ENCODE data around the gene POLE. TPM values are rescaled to one million over a fixed set of nuclear protein-coding genes. Genes with fewer than 3 reads are reported as not detected.
A peak's percentile ranks its signal among the peaks of the same experiment; 100 is the strongest.

The POLE gene
- total and polyA plus RNA-seq, 9 of the 15 experiments (the other 6 are each of a cell fraction or from before 2014, with no cell fraction given) = 2.4 to 154 (median 49.6) TPM

DNA sequence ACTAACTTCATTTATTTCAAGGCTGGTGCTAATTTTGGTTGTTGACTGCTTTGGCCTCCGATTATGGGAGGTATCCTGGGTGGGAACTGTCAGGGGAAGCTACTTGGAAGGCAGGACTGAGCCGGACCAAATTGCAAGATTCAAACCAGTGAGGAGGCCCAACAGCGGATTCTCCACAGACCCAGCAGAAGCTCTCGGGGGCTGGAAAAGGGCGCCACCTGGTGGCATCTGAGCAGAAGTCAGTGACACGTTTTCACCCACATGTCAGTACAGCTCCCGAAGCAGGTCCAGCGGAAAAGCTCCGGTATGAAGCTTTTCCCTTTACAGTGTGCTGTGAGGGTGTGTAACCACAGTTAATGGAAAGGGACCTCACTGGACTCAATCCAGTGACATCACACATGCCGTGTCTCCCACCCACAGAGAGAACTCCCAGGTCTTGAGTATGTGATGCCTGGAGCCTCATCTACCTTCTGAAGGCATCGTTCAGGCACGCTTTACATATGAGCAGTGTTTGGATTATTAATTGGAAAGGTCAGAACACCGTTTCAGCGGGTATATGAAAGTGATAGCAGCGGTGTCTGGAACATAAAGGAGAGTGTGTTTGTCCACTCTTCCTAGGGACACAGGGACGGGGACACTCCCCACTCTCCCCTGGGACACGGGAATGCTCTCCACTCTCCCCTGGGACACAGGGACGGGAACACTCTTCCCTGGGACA is 72.1 kb downstream of the POLE start (continued):
- TF ChIP-seq, protein P1, sequence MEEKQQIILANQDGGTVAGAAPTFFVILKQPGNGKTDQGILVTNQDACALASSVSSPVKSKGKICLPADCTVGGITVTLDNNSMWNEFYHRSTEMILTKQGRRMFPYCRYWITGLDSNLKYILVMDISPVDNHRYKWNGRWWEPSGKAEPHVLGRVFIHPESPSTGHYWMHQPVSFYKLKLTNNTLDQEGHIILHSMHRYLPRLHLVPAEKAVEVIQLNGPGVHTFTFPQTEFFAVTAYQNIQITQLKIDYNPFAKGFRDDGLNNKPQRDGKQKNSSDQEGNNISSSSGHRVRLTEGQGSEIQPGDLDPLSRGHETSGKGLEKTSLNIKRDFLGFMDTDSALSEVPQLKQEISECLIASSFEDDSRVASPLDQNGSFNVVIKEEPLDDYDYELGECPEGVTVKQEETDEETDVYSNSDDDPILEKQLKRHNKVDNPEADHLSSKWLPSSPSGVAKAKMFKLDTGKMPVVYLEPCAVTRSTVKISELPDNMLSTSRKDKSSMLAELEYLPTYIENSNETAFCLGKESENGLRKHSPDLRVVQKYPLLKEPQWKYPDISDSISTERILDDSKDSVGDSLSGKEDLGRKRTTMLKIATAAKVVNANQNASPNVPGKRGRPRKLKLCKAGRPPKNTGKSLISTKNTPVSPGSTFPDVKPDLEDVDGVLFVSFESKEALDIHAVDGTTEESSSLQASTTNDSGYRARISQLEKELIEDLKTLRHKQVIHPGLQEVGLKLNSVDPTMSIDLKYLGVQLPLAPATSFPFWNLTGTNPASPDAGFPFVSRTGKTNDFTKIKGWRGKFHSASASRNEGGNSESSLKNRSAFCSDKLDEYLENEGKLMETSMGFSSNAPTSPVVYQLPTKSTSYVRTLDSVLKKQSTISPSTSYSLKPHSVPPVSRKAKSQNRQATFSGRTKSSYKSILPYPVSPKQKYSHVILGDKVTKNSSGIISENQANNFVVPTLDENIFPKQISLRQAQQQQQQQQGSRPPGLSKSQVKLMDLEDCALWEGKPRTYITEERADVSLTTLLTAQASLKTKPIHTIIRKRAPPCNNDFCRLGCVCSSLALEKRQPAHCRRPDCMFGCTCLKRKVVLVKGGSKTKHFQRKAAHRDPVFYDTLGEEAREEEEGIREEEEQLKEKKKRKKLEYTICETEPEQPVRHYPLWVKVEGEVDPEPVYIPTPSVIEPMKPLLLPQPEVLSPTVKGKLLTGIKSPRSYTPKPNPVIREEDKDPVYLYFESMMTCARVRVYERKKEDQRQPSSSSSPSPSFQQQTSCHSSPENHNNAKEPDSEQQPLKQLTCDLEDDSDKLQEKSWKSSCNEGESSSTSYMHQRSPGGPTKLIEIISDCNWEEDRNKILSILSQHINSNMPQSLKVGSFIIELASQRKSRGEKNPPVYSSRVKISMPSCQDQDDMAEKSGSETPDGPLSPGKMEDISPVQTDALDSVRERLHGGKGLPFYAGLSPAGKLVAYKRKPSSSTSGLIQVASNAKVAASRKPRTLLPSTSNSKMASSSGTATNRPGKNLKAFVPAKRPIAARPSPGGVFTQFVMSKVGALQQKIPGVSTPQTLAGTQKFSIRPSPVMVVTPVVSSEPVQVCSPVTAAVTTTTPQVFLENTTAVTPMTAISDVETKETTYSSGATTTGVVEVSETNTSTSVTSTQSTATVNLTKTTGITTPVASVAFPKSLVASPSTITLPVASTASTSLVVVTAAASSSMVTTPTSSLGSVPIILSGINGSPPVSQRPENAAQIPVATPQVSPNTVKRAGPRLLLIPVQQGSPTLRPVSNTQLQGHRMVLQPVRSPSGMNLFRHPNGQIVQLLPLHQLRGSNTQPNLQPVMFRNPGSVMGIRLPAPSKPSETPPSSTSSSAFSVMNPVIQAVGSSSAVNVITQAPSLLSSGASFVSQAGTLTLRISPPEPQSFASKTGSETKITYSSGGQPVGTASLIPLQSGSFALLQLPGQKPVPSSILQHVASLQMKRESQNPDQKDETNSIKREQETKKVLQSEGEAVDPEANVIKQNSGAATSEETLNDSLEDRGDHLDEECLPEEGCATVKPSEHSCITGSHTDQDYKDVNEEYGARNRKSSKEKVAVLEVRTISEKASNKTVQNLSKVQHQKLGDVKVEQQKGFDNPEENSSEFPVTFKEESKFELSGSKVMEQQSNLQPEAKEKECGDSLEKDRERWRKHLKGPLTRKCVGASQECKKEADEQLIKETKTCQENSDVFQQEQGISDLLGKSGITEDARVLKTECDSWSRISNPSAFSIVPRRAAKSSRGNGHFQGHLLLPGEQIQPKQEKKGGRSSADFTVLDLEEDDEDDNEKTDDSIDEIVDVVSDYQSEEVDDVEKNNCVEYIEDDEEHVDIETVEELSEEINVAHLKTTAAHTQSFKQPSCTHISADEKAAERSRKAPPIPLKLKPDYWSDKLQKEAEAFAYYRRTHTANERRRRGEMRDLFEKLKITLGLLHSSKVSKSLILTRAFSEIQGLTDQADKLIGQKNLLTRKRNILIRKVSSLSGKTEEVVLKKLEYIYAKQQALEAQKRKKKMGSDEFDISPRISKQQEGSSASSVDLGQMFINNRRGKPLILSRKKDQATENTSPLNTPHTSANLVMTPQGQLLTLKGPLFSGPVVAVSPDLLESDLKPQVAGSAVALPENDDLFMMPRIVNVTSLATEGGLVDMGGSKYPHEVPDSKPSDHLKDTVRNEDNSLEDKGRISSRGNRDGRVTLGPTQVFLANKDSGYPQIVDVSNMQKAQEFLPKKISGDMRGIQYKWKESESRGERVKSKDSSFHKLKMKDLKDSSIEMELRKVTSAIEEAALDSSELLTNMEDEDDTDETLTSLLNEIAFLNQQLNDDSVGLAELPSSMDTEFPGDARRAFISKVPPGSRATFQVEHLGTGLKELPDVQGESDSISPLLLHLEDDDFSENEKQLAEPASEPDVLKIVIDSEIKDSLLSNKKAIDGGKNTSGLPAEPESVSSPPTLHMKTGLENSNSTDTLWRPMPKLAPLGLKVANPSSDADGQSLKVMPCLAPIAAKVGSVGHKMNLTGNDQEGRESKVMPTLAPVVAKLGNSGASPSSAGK (IDR thresholded peaks at IDR 0.05) = peak; percentile 70
- TF ChIP-seq SMC3 (conservative IDR thresholded peaks at IDR 0.05; ENCODE audit: insufficient read depth, low read depth, low read length) (peak; percentile 87), ZNF778 (CRISPR knock-in tag; IDR thresholded peaks at IDR 0.05) (no peak), CREM (IDR thresholded peaks at IDR 0.05; ENCODE audit: low read depth) (peak; percentile 60; the same call in 1 of the 2 replicates), HSF4 (CRISPR knock-in tag; IDR thresholded peaks at IDR 0.05; ENCODE audit: borderline replicate concordance) (no peak), RAD21 (CRISPR knock-in tag; conservative IDR thresholded peaks at IDR 0.05 in 1 of 2, IDR thresholded peaks at IDR 0.05 in 1 of 2) (peak; percentile 69 to 94)
- TF ChIP-seq, protein P2, sequence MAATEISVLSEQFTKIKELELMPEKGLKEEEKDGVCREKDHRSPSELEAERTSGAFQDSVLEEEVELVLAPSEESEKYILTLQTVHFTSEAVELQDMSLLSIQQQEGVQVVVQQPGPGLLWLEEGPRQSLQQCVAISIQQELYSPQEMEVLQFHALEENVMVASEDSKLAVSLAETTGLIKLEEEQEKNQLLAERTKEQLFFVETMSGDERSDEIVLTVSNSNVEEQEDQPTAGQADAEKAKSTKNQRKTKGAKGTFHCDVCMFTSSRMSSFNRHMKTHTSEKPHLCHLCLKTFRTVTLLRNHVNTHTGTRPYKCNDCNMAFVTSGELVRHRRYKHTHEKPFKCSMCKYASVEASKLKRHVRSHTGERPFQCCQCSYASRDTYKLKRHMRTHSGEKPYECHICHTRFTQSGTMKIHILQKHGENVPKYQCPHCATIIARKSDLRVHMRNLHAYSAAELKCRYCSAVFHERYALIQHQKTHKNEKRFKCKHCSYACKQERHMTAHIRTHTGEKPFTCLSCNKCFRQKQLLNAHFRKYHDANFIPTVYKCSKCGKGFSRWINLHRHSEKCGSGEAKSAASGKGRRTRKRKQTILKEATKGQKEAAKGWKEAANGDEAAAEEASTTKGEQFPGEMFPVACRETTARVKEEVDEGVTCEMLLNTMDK (IDR thresholded peaks at IDR 0.05; ENCODE audit: borderline replicate concordance, insufficient read depth, low read depth, low read length, poor library complexity, severe bottlenecking) = peak; percentile 64
- TF ChIP-seq, protein P3, sequence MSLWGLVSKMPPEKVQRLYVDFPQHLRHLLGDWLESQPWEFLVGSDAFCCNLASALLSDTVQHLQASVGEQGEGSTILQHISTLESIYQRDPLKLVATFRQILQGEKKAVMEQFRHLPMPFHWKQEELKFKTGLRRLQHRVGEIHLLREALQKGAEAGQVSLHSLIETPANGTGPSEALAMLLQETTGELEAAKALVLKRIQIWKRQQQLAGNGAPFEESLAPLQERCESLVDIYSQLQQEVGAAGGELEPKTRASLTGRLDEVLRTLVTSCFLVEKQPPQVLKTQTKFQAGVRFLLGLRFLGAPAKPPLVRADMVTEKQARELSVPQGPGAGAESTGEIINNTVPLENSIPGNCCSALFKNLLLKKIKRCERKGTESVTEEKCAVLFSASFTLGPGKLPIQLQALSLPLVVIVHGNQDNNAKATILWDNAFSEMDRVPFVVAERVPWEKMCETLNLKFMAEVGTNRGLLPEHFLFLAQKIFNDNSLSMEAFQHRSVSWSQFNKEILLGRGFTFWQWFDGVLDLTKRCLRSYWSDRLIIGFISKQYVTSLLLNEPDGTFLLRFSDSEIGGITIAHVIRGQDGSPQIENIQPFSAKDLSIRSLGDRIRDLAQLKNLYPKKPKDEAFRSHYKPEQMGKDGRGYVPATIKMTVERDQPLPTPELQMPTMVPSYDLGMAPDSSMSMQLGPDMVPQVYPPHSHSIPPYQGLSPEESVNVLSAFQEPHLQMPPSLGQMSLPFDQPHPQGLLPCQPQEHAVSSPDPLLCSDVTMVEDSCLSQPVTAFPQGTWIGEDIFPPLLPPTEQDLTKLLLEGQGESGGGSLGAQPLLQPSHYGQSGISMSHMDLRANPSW (CRISPR knock-in tag; IDR thresholded peaks at IDR 0.05) = 0 out of 2 replicates have a peak, but pooled peaks have one; percentile 27
